ENCODE measurements around the gene TIGD1. TPM values are rescaled to one million over a fixed set of nuclear protein-coding genes. Genes with fewer than 3 reads are reported as not detected.
A peak's percentile ranks its signal among the peaks of the same experiment; 100 is the strongest.

The TIGD1 gene
- 5.1 TPM for total RNA-seq (2021; ENCODE audit: unreplicated experiment)
- 1.7 TPM for polyA plus RNA-seq (2012; ENCODE audit: insufficient read length)
- percentile 89 among the genes with signal in this experiment for Bru-seq, nascent RNA
- BruChase-seq, experiment 1, labeled RNA remaining after a 2-hour chase = percentile 88 among the genes with signal in this experiment
- percentile 65 among the genes with signal in this experiment for BruChase-seq, experiment 2, labeled RNA remaining after a 6-hour chase
- long read RNA-seq, partial matches to known transcripts = 0 of 2 reads
- long read RNA-seq, other reads (novel, unspliced or antisense) = 0 of 2 reads

- Histone ChIP-seq H3K9me3 (ENCODE audit: control insufficient read depth, insufficient read depth, low read depth, low read length) (no peaks in the 10 kb centered on the region), H3K4me1 (ENCODE audit: control insufficient read depth, insufficient read depth, low read length) (peaks cover 8% of the 10 kb centered on the region; the same call in 1 of the 2 replicates), H3K27me3 (ENCODE audit: control insufficient read depth, insufficient read depth, low read length) (no peaks in the 10 kb centered on the region), H3K36me3 (ENCODE audit: control insufficient read depth, insufficient read depth, low read length) (peaks cover 7% of the 10 kb centered on the region), H3K4me3 (ENCODE audit: low read depth in 2 of 2, low read length in 2 of 2) (peak within 1 kb of the TSS; percentile 83 to 96), H3K27ac (ENCODE audit: low read length) (peak within 1 kb of the TSS; percentile 96)
- intact Hi-C loops (cut with micrococcal nuclease; ENCODE audit: unreplicated experiment) (no loop called here), in situ Hi-C loops (cut with HindIII; ENCODE audit: low pct_unique_long_range_greater_than_20kb, low sequenced_read_pairs) (no loop called here)
- peak; percentile 98 for ATAC-seq
- POLR2A ChIA-PET = no interaction called here
- TF ChIP-seq REST (IDR thresholded peaks at IDR 0.05; ENCODE audit: insufficient read depth in 1 of 2, low read depth in 2 of 2, low read length in 1 of 2) (peak in 1 of 2 experiments; percentile 81), SIN3A (IDR thresholded peaks at IDR 0.05; ENCODE audit: borderline replicate concordance, insufficient read depth, low read depth, low read length) (peak; percentile 94), POLR2AphosphoS5 (IDR thresholded peaks at IDR 0.05; ENCODE audit: low read depth, low read length) (peak; percentile 96), TCF7L2 (IDR thresholded peaks at IDR 0.05; ENCODE audit: low read depth, low read length) (peak; percentile 60; the same call in 1 of the 2 replicates), CTCF (IDR thresholded peaks at IDR 0.05) (no peak)
- TSS peak; percentile 69 for BruUV-seq (replicated peaks)
- CTCF ChIA-PET = no interaction called here
- DNase-seq (ENCODE audit: low read depth, low spot score) = peak; percentile 64
Observed at GRCh38 chr2:232550354-232551249, at the start of gene TIGD1, which contains the start of gene EIF4E2. Gene TIGD1, minus strand, starts transcription at chr2:232550557. Its CDS starts 675 bp downstream, at chr2:232549882. Gene EIF4E2, plus strand, starts transcription at chr2:232550689. Its CDS starts 36 bp downstream, at chr2:232550725.

- TF ChIP-seq POLR2AphosphoS5 (IDR thresholded peaks at IDR 0.05; ENCODE audit: low read depth, low read length) = no peak
- no peak for TF ChIP-seq CTCF (IDR thresholded peaks at IDR 0.05)
- TF ChIP-seq SIN3A (IDR thresholded peaks at IDR 0.05; ENCODE audit: borderline replicate concordance, insufficient read depth, low read depth, low read length) = no peak
- no peak for TF ChIP-seq TCF7L2 (IDR thresholded peaks at IDR 0.05; ENCODE audit: low read depth, low read length)
- TF ChIP-seq REST (IDR thresholded peaks at IDR 0.05; ENCODE audit: insufficient read depth in 1 of 2, low read depth in 2 of 2, low read length in 1 of 2) = no peak
Observed at GRCh38 chr2:232598293-232598692, 47.9 kb upstream of the TIGD1 start.

More at GRCh38 chr2:232598293-232598692, 47.9 kb upstream of the TIGD1 start:
- no peak overlapping the region for H3K4me3 ChIP-seq (ENCODE audit: low read depth in 2 of 2, low read length in 2 of 2)
- no TSS peak for BruUV-seq (replicated peaks)
- no peak for DNase-seq (ENCODE audit: low read depth, low spot score)
- ChIA-PET CTCF (no interaction called here), POLR2A (interaction anchor here (0.6 kb wide), 1 partner anchor 511 kb away, joined by 3 read pairs; no protein-coding TSS in a partner anchor)
- ATAC-seq = no peak
- no peak overlapping the region for H3K27ac ChIP-seq (ENCODE audit: low read length)
- H3K9me3 ChIP-seq (ENCODE audit: control insufficient read depth, insufficient read depth, low read depth, low read length) = no peaks in the 10 kb centered on the region
- peaks cover under 1% of the 10 kb centered on the region; the same call in 1 of the 2 replicates for H3K4me1 ChIP-seq (ENCODE audit: control insufficient read depth, insufficient read depth, low read length)
- in situ Hi-C loops (cut with HindIII; ENCODE audit: low pct_unique_long_range_greater_than_20kb, low sequenced_read_pairs) (no loop called here), intact Hi-C loops (cut with micrococcal nuclease; ENCODE audit: unreplicated experiment) (no loop called here)
- no peaks in the 10 kb centered on the region for H3K27me3 ChIP-seq (ENCODE audit: control insufficient read depth, insufficient read depth, low read length)
- no peaks in the 10 kb centered on the region for H3K36me3 ChIP-seq (ENCODE audit: control insufficient read depth, insufficient read depth, low read length)
